ENCODE measurements around the gene ACAP2.
A peak's percentile ranks its signal among the peaks of the same experiment; 100 is the strongest.
"Not testable (repeated sequence)": the region's sequence is repeated elsewhere in the genome, so short reads cannot be mapped to it uniquely, and the experiment has no call there.

The ACAP2 gene

DNA sequence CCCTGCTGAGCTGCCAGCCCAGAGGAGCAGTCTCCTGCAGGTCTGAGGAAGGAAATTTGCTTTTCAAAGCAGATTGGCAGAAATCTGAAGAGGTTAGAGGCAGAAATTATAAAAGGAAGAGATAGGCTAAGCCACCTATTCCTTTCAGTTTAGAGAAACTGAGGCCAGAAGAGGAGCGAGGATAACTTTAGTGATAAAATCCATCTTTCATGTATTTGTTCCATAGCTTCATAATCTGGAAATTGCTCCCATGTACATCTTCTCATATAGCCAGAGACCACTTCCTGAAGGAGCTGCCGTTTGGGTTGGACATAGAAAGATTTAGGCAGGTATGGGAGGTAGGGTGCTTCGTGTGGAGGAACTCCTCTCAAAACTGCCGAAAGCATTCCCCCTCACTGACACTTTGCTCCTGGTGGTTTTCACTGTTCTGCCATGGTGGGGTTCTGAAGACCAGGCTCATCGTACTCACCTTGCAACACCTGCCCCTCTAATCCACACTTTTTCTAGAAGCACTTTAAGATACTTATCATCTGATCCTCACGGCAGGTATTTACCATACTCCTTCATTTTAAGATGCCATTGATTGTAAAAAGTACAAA is 670 bp upstream of the ACAP2 start:
- no peak for DNase-seq

DNA sequence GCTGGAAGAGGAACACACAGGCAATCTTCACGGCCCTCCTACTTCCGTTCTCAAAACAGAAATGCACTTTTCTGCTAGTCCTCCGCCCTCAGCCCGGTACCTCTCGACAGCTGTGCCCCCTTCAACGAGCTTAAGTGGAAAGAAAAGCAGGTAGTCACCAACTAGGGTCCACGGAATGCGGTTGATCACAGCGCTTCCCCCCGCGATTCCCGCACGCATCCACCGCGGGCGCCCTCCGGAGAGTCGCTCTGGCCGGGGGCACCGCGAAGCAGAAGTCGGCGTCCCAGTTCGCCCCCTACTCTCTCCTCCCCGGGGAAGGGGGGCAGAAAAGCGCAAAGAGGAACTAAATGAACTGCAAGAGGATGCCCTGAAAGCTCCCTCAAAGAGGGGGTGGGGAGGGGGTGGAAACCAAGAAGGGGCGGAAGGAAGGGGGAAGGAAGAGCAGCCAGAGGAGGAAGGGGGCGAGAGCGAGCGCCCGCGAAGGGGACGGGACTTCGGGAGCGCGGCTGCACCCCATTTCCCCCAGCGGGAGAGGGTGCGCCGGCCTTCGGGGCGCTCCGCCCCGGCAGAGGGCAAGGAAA is 738 bp downstream of the ACAP2 start:
- DNase-seq = no peak

DNA sequence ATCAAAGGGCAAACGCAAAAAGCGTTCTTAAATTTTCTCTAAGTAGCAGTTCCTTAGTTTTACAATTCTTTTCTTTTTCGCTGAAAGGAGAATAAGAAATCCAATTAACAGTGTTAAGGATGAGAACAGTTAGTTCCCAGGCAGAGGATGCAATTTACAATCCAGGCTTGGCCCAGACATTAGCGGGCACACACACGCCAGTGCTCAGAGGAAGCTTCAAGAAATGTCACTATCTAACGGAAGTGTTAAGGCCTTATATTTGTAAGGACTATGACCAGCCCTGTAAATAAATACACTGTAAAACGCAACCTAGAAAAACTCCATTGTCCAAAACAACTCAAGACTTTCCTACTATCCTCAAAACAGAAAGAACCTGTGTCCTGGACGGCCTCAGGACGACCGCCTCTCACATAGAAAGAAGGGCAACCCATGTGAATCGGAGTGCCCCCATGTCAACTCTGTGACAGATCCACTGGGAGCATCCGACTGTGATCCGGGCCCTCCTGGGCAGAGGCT is 1.3 kb downstream of the ACAP2 start:
- DNase-seq = no peak

DNA sequence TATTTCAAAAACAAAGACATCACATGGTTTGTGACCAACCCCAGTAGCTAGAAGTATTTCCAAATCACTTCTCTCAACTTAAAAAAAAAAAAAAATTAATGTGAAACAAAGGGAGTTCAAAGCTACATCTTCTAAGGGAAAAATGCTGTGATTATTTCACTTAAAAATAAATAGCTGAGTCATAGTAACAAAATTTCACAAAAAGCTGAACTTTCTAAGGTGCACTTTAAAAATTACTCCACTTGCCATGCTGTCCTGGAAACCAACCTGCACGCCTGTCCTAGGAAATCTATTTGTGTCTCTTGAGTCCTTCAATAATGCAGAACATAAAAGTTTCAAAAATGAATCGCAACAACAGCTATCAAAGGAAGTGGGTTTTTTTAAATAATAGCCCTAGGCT is 1.8 kb downstream of the ACAP2 start:
- DNase-seq = no peak

DNA sequence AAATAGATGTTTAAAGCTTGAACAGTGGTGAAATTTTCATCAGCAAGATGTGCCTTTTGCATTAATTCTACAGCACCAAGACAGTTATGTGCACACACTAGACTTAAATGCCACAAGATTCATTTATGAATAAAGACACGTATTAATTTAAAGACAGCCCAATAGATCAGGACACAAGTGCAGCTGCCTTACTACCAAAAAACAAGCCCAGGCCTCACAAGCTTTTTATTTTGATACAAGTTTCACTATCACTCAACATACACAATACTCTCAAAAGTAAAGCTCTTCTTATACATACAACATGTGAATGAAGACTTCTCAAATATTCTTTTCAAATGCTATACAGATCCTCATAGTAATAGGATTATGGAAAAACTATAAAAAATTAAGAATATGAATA is 2.4 kb downstream of the ACAP2 start:
- DNase-seq = no peak

DNA sequence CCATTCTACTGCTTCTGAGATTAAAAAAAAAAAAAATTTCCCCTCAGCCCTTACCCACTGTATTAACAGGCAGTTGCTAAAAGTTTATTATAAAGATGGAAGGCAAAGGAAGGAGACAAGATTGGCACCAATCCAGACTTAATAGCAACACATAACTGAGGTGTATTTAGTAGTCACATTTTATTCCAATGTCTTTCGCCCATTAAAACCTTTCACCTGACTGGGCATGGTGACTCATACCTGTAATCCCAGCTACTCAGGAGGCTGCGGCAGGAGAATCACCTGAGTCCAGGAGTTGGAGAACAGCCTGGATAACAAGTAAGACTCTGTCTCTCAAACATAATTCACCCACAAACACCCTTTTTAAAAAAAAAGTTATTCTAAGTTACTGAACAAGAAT is 4.4 kb downstream of the ACAP2 start:
- DNase-seq = no peak

DNA sequence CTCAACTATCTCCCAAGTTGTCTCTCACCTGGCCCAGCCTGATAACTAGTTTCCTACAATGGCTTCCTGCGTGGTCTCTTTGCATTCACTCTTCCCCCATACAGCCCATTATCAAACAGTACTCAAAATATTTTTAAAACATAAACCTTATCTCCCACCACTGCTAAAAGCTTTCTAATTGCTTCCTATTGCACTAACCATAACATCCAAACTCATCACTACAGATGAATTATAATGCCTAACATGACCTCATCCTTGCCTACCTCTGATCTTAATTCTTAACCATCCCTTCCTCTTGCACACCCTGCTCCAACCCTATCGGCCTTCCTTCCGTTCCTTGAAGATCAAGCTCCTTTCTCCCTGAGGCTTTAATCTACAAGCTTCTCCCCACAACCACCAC is 17.0 kb downstream of the ACAP2 start:
- DNase-seq = no peak

DNA sequence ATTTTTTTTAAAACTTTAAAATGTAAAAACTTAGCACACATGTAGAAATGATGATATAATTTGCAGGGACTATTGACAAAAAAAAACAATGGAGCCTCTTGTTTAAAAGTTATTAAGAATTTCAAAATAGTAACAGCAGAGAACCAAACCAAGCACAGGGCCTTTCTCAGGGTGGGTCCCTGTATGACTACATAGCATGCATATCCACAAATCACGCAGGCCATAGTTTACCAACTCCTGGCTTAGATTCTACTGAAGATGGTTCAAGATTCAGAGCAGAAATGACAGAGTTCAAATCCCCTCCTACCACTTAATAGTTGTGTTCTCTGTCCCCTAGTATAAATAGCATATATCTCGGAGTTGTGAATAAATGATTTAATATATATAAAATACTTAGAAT is 19.0 kb downstream of the ACAP2 start:
- DNase-seq = no peak

DNA sequence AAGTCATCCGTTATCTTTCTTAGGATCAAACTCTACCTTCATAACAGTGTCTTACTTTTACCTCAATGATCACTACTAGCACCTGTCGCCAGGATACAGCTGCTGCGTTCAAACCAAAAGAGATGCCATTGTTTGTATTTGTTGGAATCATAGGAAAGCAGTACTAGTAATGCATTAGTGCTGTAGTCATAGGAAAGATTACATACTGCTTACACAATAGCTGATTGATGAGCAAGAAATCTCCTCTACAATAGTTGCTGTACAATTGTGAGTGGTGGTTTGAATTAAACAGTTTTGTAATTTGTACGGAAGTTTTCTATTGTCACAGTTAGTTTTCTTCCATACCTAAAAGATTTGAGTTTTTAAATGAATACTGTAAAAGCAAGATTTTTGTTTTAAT is 21.4 kb downstream of the ACAP2 start:
- no peak for DNase-seq

DNA sequence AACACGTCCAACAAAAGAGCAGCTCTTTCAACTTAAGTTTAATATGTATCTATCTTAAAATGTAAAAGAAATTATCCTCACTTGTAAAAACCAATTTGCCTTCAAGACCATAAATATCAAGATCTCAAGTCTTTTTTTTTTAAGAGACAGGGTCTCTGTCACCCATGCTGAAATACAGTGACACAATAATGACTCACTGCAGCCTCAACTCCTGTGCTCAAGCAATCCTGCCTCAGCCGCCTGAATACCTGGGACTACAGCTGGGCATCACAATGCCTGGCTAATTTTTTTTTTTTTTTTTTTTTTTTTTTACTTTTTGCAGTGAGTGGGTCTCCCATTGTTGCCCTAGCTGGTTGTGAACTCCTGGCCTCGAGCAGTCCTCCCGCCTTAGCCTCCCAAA is 26.0 kb downstream of the ACAP2 start:
- DNase-seq = no peak

DNA sequence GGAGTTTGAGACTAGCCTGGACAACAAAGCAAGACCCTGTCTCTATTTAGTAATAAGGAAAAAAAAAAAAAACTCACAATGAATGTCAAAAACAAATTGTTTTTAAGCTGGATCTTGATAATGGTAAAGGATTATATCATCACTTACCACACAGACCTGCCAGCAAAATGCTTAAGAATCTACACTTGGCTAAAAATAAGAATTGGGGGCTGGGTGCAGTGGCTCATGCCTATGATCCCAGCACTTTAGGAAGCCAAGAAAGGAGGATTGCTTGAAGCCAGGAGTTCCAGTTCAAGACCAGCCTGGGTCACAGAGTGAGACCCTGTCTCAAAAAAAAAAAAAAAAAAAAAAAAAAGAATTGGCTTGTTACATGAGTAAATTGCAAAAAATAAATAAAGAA is 31.0 kb downstream of the ACAP2 start:
- no peak for DNase-seq

DNA sequence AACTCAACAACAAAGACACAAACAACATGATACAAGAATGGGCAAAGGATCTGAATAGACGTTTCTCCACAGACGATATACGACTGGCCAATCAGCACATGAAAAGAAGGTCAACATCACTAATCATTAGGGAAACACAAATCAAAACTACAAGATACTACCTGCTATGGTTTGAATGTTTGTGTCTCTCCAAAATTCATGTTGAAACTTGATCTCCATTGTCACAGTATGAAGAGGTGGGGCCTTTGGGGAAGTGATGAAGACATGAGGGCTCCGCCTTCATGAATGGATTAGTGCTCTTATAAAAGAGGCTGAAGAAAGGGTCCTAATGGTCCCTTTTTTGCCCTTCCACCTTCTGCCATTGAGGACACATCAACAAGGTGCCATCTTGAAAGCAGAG is 32.3 kb downstream of the ACAP2 start:
- DNase-seq = no peak

DNA sequence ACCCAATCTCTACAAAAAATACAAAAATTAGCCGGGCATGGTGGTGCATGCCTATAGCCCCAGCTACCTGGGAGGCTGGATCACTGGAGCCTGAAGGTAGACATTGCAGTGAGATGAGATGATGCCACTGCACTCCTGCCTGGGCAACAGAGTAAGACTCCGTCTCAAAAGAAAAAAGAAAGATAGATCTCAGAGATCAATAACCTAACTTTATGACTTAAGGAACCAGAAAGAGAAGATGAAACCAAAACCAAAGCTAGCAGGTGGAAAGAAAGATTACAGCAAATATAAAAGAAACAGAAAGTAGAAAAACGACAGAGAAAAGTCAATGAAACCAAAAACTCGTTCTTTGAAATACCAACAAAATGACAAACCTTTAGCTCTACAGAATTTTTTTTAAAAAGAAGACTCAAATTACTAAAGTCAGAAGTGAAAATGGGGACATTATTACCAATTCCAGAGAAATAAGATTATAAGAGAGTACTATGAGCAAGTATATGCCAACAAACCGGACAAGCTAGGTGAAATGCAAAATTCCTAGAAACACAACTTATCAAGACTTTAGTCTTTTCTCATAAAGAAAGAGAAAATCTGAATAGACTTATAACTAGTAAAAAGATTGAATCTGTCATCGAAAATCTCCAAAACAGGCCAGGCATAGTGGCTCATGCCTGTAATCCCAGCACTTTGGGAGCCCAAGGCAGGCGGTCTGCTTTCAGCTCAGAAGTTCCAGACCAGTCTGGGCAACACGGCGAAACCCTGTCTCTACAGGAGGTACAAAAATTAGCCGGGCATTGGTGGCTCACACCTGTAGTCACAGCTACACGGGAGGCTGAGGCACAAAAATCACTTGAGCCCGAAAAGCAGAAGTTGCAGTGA is 35.0 kb downstream of the ACAP2 start:
- no peak for DNase-seq

DNA sequence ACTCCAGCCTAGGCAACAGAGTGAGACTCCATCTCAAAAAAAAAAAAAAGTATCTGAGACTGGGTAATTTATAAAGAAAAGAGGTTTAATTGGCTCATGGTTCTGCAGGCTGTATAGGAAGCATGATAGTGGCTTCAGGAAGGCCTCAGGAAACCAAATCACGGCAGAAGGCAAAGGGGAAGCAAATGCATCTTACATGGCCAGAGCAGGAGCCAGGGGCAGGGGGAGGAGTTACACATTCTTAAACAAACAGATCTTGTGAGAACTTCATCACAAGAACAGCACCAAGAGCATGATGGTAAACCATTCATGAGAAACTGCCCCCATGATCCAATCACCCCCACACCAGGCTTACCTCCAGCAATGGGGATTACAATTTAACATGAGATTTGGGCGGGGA is 37.2 kb downstream of the ACAP2 start:
- DNase-seq = no peak

DNA sequence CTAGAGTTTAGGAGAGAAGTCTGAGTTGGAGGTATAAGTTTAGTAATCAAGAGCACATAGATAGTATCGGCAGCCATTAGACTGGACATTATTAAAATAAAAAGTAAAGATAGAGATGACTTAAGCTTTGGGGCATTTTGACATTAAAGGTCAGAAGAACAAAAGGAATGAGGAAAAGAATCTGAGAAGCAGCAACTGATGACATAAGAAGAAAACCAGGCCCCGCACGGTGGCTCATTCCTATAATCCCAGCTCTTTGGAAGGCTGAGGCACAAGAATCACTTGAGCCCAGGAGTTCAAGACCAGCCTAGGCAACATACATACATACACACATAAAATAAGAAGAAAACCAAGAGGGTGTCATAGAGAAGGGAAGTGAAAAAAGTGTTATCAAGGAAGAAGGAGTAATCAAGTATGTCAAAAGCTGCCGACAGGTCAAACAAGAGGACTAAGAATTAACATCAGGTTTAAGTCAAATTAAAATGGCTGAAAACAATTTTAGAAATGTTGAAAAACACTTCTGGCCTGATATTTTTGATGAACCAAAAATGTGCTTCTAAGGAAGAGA is 38.9 kb downstream of the ACAP2 start:
- no peak for DNase-seq

DNA sequence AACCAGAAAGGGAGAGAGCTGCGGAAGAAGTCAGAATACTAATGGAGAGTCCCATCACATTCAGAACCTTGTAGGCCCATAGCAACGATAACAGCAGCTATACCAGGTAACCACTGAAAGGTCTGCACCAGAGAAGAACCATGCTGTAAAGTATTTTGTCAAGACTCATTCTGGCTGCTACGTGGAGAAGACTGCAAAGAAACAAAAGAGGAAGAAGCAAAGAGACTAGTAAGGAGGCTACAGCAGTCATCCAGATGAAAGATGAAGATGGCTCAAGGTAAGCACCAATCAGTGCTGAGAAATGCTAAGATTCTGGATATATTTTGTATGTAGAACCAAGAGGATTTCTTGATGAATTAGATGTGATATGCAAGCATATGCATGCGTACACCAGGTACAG is 39.6 kb downstream of the ACAP2 start:
- DNase-seq = no peak

DNA sequence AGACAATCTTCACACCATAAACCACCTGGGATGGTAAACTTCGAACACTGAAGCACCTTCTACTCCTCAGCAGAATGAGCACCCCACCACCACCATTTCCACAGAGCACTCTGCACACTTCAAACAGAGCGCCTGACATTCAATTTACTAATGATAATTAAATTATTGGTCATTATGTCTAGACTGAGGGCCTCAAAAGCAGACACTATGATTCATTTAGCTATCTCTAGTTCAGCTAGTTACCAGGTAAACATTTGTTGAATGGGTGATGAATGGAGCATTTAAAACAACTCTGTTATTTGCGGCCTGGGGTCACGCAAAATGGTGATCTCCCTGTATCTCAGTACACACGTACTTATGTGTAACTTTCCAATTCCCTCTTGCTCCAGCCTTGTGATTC is 40.9 kb downstream of the ACAP2 start:
- no peak for DNase-seq

DNA sequence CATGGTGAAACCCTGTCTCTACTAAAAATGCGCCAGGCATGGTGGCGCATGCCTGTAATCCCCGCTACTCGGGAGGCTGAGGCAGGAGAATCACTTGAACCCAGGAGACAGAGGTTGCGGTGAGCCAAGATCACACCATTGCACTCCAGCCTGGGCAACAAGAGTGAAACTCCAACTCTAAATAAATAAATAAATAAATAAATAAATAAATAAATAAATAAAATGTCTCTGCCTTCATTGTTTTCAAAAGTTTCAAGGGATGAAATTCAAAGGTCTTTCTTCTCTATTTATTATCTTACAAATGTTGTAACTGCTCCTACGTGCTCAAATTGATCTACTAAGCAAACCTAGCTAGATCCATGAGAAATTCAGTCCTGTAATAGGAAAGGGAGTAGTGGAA is 44.4 kb downstream of the ACAP2 start:
- DNase-seq = not testable (repeated sequence)

DNA sequence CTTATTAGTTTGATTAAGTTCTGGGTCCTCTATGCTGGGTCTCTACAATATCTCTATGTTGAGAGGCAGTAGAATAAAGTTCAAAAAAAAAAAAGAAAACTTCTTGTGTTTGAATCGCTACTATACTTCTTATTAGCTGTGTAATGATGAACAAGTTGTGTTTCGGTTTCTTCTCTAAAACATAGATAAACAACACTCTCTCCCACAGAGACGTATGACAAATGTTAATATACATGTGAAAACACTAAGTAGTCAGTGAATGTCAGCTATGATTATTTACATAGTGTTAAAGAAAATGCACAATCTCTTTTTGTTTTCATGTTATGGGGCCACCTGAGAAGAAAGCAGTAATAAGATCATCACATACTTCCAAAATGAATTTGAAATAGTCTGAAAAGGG is 45.3 kb downstream of the ACAP2 start:
- DNase-seq = no peak

DNA sequence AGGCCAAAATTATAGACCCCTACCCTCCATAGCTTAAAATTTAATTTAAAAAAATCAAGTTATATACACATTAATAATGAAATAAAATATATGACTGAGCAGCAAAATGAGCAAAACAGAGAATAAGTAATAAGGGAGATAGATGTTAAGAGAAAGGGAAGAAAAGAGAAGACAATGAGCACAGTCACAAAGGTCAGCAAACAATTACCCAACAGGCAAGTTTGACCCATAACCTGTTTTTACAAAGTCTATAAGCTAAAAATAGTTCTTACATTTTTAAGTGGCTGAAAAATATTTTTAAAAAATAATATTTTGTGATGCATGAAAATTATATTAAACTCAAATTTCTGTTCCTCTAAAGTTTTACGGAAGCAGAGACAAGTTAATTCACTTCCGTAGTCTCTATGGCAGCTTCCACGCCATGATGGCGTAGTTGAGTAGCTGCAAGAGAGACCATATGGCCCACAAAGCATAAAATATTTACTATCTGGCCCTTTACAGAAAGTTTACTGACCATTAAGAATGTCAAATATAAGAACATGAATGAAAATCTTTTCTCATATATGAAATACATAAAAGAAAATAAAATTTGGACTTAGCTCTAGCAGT is 47.5 kb downstream of the ACAP2 start:
- DNase-seq = no peak

DNA sequence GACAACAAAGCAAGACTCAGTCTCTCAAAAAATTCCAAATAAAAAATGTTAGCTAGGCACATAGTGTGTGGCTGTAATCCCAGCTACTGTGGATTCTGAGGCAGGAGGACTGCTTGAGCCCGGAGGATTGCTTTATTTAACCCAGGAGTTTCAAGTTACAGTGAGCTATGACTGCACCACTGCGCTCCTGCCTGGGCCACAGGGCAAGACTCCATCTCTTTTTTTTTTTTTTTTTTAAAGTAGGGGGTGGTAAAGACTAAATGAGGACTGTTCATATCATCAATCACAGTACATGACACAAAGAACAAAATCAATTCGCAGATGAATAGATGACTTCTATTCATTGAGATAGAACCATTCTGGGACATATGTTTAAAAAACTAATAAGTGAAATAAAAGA is 48.1 kb downstream of the ACAP2 start:
- no peak for DNase-seq

DNA sequence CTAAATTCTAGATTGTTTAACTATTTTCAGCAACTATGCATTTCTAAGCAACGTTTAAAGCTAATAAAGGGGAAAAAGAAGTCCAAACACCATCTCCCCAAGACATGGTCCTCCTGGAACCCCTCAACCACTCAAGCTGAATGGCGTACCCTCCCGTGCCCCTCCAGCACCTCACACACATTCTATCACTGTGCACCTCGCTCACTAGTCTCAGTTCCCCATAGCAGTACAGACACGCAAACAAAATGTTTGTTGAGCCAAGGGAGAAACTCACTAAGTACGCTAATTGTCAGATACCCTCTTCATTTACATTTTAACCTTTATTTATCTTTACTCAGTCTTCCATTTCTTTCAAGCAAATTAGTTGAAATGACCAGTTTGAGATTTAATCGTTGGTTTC is 48.8 kb downstream of the ACAP2 start:
- no peak for DNase-seq

DNA sequence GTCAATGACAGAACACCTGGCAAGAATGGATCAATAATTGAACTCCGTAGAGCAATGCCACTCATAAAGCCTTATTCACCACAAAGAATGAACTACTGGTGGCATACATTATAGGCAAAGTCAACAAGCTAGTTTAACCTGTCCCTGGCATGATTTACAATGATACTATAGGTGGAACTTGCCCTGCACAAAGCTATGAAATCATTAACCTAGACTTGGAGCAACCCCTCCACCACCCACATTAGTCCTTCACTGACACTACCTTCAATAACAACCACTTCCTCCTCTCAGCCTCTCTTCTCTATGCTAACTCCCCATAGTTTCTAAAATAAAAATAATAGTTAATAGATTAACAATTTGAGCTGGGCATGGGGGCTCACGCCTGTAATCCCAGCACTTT is 54.4 kb downstream of the ACAP2 start:
- DNase-seq = peak; percentile 24

DNA sequence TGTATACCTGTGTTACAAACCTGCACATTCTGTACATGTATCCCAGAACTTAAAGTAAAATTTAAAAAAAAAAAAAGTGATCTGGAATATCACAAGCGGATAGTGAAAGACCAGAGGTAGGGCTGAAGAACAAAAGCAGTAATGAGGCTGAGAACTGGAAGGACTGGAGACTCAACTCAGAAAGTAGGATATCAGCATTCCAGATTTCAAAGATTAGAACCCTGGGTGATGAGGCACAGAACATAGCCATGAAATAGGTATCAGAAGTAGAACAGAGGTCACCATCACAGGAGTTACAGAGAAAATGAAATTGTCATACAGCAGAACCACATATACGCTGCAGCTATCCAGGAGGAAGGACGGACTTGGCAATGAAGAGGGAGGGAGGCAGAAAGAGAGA is 56.1 kb downstream of the ACAP2 start:
- no peak for DNase-seq

Data from NCI-H510A treated with DMSO at 0.1 percent for 48 hours (cell line).